ENCODE data around the gene FOXA2. TPM values are rescaled to one million over a fixed set of nuclear protein-coding genes. Genes with fewer than 3 reads are reported as not detected.
A peak's percentile ranks its signal among the peaks of the same experiment; 100 is the strongest.

Gene FOXA2
- polyA plus RNA-seq, 2 of the 4 experiments (the other 2 are of a cell fraction), result 8.3 to 20.7 TPM

GRCh38 chr20:22536141-22536828 lies 48.1 kb downstream of the FOXA2 start:
- DNase-seq (ENCODE audit: low read depth in 1 of 2, low spot score in 1 of 2) (no peak), FAIRE-seq (peak; percentile 79), ATAC-seq (no peak)
- Histone ChIP-seq H3K4me2 (peak overlapping the region; percentile 33), H3K4me3 (no peak overlapping the region), H3K9me3 (no peaks in the 10 kb centered on the region), H3K4me1 (peaks cover 19% of the 10 kb centered on the region), H3K27ac (peak overlapping the region in 1 of 2 experiments; percentile 26; a peak in 1 of 6 replicates)
- CTCF ChIA-PET, result interaction anchor here (0.7 to 1.9 kb wide), 2 partner anchors 8 to 50 kb away, joined by 3 to 9 read pairs; no protein-coding TSS in a partner anchor
- TF ChIP-seq FOXS1 (CRISPR knock-in tag; IDR thresholded peaks at IDR 0.05) (no peak), MYC (IDR thresholded peaks at IDR 0.05; ENCODE audit: borderline replicate concordance, low read length) (no peak), ZSCAN20 (CRISPR knock-in tag; IDR thresholded peaks at IDR 0.05) (no peak), HOXB13 (CRISPR knock-in tag; IDR thresholded peaks at IDR 0.05; ENCODE audit: low read depth) (no peak), CEBPB (IDR thresholded peaks at IDR 0.05) (no peak), SREBF2 (IDR thresholded peaks at IDR 0.05) (no peak), HES2 (IDR thresholded peaks at IDR 0.05) (no peak), POLR2A (IDR thresholded peaks at IDR 0.05; ENCODE audit: low read length) (no peak), HDAC2 (IDR thresholded peaks at IDR 0.05) (no peak), SMC3 (IDR thresholded peaks at IDR 0.05) (no peak), EP300 (IDR thresholded peaks at IDR 0.05) (no peak), PHF8 (IDR thresholded peaks at IDR 0.05; ENCODE audit: borderline replicate concordance, low read depth) (no peak), FOSB (CRISPR knock-in tag; IDR thresholded peaks at IDR 0.05) (no peak), EHMT2 (IDR thresholded peaks at IDR 0.05; ENCODE audit: low read depth) (no peak), TFCP2L1 (CRISPR knock-in tag; IDR thresholded peaks at IDR 0.05) (no peak)
- 78% methylated on average over 5 of the region's 5 CpGs for WGBS (ENCODE audit: missing lambda C conversion rate)
- POLR2A ChIA-PET, result no interaction called here

GRCh38 chr20:22535483-22535882 lies 48.9 kb downstream of the FOXA2 start:
- POLR2A ChIA-PET, result no interaction called here
- Histone ChIP-seq H3K4me3 (no peak overlapping the region), H3K9me3 (no peaks in the 10 kb centered on the region), H3K4me1 (peaks cover 19% of the 10 kb centered on the region), H3K27ac (no peak overlapping the region), H3K4me2 (no peak overlapping the region)
- ATAC-seq, result no peak
- no peak for DNase-seq (ENCODE audit: low read depth in 1 of 2, low spot score in 1 of 2)
- CTCF ChIA-PET, result interaction anchor here (0.7 to 1.9 kb wide), 3 partner anchors 9 to 200 kb away, joined by 3 to 9 read pairs (median 3); no protein-coding TSS in a partner anchor
- WGBS (ENCODE audit: missing lambda C conversion rate), result 86% methylated on average over 5 of the region's 5 CpGs
- no peak for TF ChIP-seq CHD2 (IDR thresholded peaks at IDR 0.05; ENCODE audit: low read length, partially characterized antibody)
- TF ChIP-seq ZC3H11A (IDR thresholded peaks at IDR 0.05), result no peak
- no peak for TF ChIP-seq FOSB (CRISPR knock-in tag; IDR thresholded peaks at IDR 0.05)
- TF ChIP-seq RNF2 (IDR thresholded peaks at IDR 0.05; ENCODE audit: borderline replicate concordance, low read depth), result no peak
- no peak for TF ChIP-seq CHD4 (IDR thresholded peaks at IDR 0.05; ENCODE audit: borderline replicate concordance)
- TF ChIP-seq ZSCAN20 (CRISPR knock-in tag; IDR thresholded peaks at IDR 0.05), result no peak
- no peak for TF ChIP-seq HOXB13 (CRISPR knock-in tag; IDR thresholded peaks at IDR 0.05; ENCODE audit: low read depth)
- no peak for TF ChIP-seq MAZ (IDR thresholded peaks at IDR 0.05; ENCODE audit: borderline replicate concordance, low read depth, low read length)
- no peak for TF ChIP-seq HDAC2 (IDR thresholded peaks at IDR 0.05)
- no peak for TF ChIP-seq HMGXB4 (CRISPR knock-in tag; IDR thresholded peaks at IDR 0.05; ENCODE audit: borderline replicate concordance)
- TF ChIP-seq ELK1 (IDR thresholded peaks at IDR 0.05; ENCODE audit: low read depth, low read length), result no peak
- no peak for TF ChIP-seq BCL3 (IDR thresholded peaks at IDR 0.05)
- no peak for TF ChIP-seq E2F6 (IDR thresholded peaks at IDR 0.05; ENCODE audit: borderline replicate concordance, low read depth)
- no peak for TF ChIP-seq USF2 (IDR thresholded peaks at IDR 0.05)
- no peak for TF ChIP-seq CBX2 (IDR thresholded peaks at IDR 0.05; ENCODE audit: borderline replicate concordance, low read depth)
- no peak for TF ChIP-seq MAX (IDR thresholded peaks at IDR 0.05)
- no peak for TF ChIP-seq EP300 (IDR thresholded peaks at IDR 0.05)
- FAIRE-seq, result no peak

Data from A549 (cell line).